HEK293 (cell line): ENCODE data around the gene RAD9B.

Source experiments
- CTCF ChIA-PET: fragments of 350-600 bp; formaldehyde crosslinking; extraction: SDS; loops from one replicate; lab custom pipeline; 2021; ENCODE audit warnings: antibody characterized with exemption; lab: Yijun Ruan, JAX
- POLR2A ChIA-PET: fragments of 300-600 bp; formaldehyde crosslinking; extraction: SDS; loops from one replicate; lab custom pipeline; 2020; ENCODE audit warnings: antibody characterized with exemption, inconsistent platforms; lab: Yijun Ruan, JAX
- H3K27ac ChIP-seq: fragments of 200-500 bp; sonication (Bioruptor generic); 2 replicates; pipeline ENCODE4 v1.5.1; 2014; ENCODE audit warnings: low read depth, low read length, control low read depth, inconsistent platforms; ENCODE audit errors: extremely low read depth
- H3K36me3 ChIP-seq, 2 experiments: fragments of 200-500 bp in 1 of 2; sonication (Bioruptor generic) in 1 of 2; 1 replicate in 1 of 2; 2 replicates in 1 of 2; pipeline ENCODE4 v1.5.1; 2014 to 2017; ENCODE audit warnings: inconsistent platforms in 2 of 2, low read length in 2 of 2; ENCODE audit not compliant: control insufficient read depth in 2 of 2, insufficient read depth in 1 of 2
- H3K4me1 ChIP-seq: fragments of 200-500 bp; sonication (Bioruptor generic); 2 replicates; pipeline ENCODE4 v1.5.1; 2014; ENCODE audit warnings: mild to moderate bottlenecking, low read length, inconsistent platforms; ENCODE audit not compliant: control insufficient read depth, insufficient read depth
- H3K4me3 ChIP-seq: 2 replicates; pipeline ENCODE4 v1.5.1; 2011; ENCODE audit warnings: low read depth, mild to moderate bottlenecking, control low read depth, low read length, moderate library complexity
- H3K9me3 ChIP-seq: fragments of 200-500 bp; sonication (Bioruptor generic); 2 replicates; pipeline ENCODE4 v1.5.1; 2014; ENCODE audit warnings: low read depth, low read length, inconsistent platforms; ENCODE audit not compliant: control insufficient read depth, insufficient read depth
- HOXA7 ChIP-seq: sonication (generic); formaldehyde crosslinking; IDR thresholded peaks from 2 replicates; pipeline ENCODE4 v1.8.1; 2022; ENCODE audit warnings: missing genetic modification reagents, borderline replicate concordance
- PRDM1 ChIP-seq: fragments of 450-650 bp; formaldehyde crosslinking; IDR thresholded peaks from 2 replicates; pipeline ENCODE4; 2016; ENCODE audit warnings: missing biosample characterization, missing genetic modification characterization
- TCF7L2 ChIP-seq: IDR thresholded peaks from 2 replicates; pipeline ENCODE4 v1.6.1; 2011; ENCODE audit warnings: low read depth, mild to moderate bottlenecking, inconsistent platforms, low read length, moderate library complexity, borderline replicate concordance
- ZBTB20 ChIP-seq: fragments of 450-650 bp; formaldehyde crosslinking; IDR thresholded peaks from 2 replicates; pipeline ENCODE4 v1.5.1; 2016; ENCODE audit warnings: missing biosample characterization, missing genetic modification characterization
- ZNF121 ChIP-seq: fragments of 450-650 bp; formaldehyde crosslinking; IDR thresholded peaks from 2 replicates; pipeline ENCODE4 v1.5.1; 2016; ENCODE audit warnings: missing biosample characterization, missing genetic modification characterization
- ZNF140 ChIP-seq: fragments of 450-650 bp; formaldehyde crosslinking; IDR thresholded peaks from 2 replicates; pipeline ENCODE4 v1.5.1; 2016; ENCODE audit warnings: missing biosample characterization, missing genetic modification characterization
- ZNF19 ChIP-seq: fragments of 450-650 bp; formaldehyde crosslinking; IDR thresholded peaks from 2 replicates; pipeline ENCODE4; 2016; ENCODE audit warnings: missing biosample characterization, missing genetic modification characterization, low read depth
- ZNF2 ChIP-seq: fragments of 450-650 bp; formaldehyde crosslinking; IDR thresholded peaks from 2 replicates; pipeline ENCODE4 v1.5.1; 2016; ENCODE audit warnings: missing biosample characterization, missing genetic modification characterization
- ZNF214 ChIP-seq: fragments of 450-650 bp; formaldehyde crosslinking; IDR thresholded peaks from 2 replicates; pipeline ENCODE4 v1.5.1; 2017; ENCODE audit warnings: missing biosample characterization, mild to moderate bottlenecking, missing genetic modification characterization, borderline replicate concordance
- ZNF23 ChIP-seq: fragments of 450-650 bp; formaldehyde crosslinking; IDR thresholded peaks from 2 replicates; pipeline ENCODE4 v1.5.1; 2016; ENCODE audit warnings: missing biosample characterization, missing genetic modification characterization, borderline replicate concordance
- ZNF561 ChIP-seq: fragments of 450-650 bp; IDR thresholded peaks from 2 replicates; pipeline ENCODE4 v1.5.1; 2018; ENCODE audit warnings: missing biosample characterization, missing genetic modification characterization, borderline replicate concordance
- ZNF600 ChIP-seq: fragments of 450-650 bp; formaldehyde crosslinking; IDR thresholded peaks from 2 replicates; pipeline ENCODE4 v1.5.1; 2016; ENCODE audit warnings: missing biosample characterization, missing genetic modification characterization
- ZNF629 ChIP-seq: fragments of 450-650 bp; formaldehyde crosslinking; IDR thresholded peaks from 2 replicates; pipeline ENCODE4 v1.5.1; 2017; ENCODE audit warnings: missing biosample characterization, missing genetic modification characterization
- ZNF785 ChIP-seq: fragments of 450-650 bp; formaldehyde crosslinking; IDR thresholded peaks from 2 replicates; pipeline ENCODE4 v1.5.1; 2016; ENCODE audit warnings: missing biosample characterization, missing genetic modification characterization
- ZSCAN16 ChIP-seq: fragments of 450-650 bp; formaldehyde crosslinking; IDR thresholded peaks from 2 replicates; pipeline ENCODE4 v1.5.1; 2016; ENCODE audit warnings: missing biosample characterization, missing genetic modification characterization
- TF ChIP-seq, protein P1 (sequence below): sonication (generic); formaldehyde crosslinking; IDR thresholded peaks from 2 replicates; pipeline ENCODE4 v1.8.1; 2022; ENCODE audit warnings: mild to moderate bottlenecking, moderate library complexity, missing genetic modification reagents
- TF ChIP-seq, protein P2 (sequence below): fragments of 450-650 bp; formaldehyde crosslinking; IDR thresholded peaks from 2 replicates; pipeline ENCODE4 v1.5.1; 2016; ENCODE audit warnings: missing biosample characterization, missing genetic modification characterization, low read depth
- TF ChIP-seq, protein P3 (sequence below): fragments of 450-650 bp; formaldehyde crosslinking; IDR thresholded peaks from 2 replicates; pipeline ENCODE4 v1.5.1; 2017; ENCODE audit warnings: missing biosample characterization, mild to moderate bottlenecking, missing genetic modification characterization, moderate library complexity
- TF ChIP-seq, protein P4 (sequence below): fragments of 450-650 bp; formaldehyde crosslinking; IDR thresholded peaks from 2 replicates; pipeline ENCODE4 v1.5.1; 2016; ENCODE audit warnings: missing biosample characterization, missing genetic modification characterization
- TF ChIP-seq, protein P5 (sequence below): fragments of 450-650 bp; formaldehyde crosslinking; IDR thresholded peaks from 2 replicates; pipeline ENCODE4 v1.5.1; 2016; ENCODE audit warnings: missing biosample characterization, missing genetic modification characterization

Gene RAD9B

DNA sequence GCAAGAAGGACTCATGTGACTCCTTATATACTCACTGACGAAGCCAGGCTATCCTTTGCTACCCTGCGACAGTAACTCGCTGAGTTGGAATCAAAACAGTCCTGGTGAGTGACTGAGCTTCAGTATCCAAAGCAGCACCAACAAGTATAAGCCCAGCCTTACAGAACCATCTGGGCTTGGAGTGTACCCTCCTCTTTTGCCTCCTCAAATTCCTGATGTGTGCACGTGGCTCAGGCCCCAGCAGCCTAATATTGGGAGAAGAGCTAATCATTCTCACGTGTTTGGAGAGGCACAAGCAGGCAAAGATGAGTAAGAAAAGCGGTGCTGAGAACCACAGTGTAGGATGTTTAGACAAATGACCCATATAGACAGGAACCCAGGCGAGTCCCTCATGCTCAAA lies 46.5 kb downstream of the RAD9B start:
- peaks cover 19% of the 10 kb centered on the region for H3K4me1 ChIP-seq
- H3K36me3 ChIP-seq = peaks cover 6 to 25% of the 10 kb centered on the region in 2 experiments; a peak in 2 of 3 replicates
- ChIA-PET POLR2A (interaction anchor here (0.5 to 0.7 kb wide), 2 partner anchors 15 to 115 kb away, joined by 3 to 5 read pairs; no protein-coding TSS in a partner anchor), CTCF (interaction anchor here (1.1 to 4.0 kb wide), 3 partner anchors 17 to 279 kb away, joined by 5 to 23 read pairs (median 5); no protein-coding TSS in a partner anchor)
- no peak for TF ChIP-seq ZNF23 (tag by site-specific recombination)
- TF ChIP-seq, protein P1, sequence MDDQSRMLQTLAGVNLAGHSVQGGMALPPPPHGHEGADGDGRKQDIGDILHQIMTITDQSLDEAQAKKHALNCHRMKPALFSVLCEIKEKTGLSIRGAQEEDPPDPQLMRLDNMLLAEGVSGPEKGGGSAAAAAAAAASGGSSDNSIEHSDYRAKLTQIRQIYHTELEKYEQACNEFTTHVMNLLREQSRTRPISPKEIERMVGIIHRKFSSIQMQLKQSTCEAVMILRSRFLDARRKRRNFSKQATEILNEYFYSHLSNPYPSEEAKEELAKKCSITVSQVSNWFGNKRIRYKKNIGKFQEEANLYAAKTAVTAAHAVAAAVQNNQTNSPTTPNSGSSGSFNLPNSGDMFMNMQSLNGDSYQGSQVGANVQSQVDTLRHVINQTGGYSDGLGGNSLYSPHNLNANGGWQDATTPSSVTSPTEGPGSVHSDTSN (CRISPR knock-in tag) = no peak
- 0 out of 2 replicates have a peak, but pooled peaks have one; percentile 30 for TF ChIP-seq ZNF600
- TF ChIP-seq ZNF214 (tag by site-specific recombination) = no peak
- TF ChIP-seq ZSCAN16 (tag by site-specific recombination) = no peak
- TF ChIP-seq HOXA7 = no peak
- TF ChIP-seq, all 188 proteins: peak for 1
- Histone ChIP-seq H3K9me3 (no peaks in the 10 kb centered on the region), H3K27ac (no peak overlapping the region), H3K4me3 (no peak overlapping the region)

DNA sequence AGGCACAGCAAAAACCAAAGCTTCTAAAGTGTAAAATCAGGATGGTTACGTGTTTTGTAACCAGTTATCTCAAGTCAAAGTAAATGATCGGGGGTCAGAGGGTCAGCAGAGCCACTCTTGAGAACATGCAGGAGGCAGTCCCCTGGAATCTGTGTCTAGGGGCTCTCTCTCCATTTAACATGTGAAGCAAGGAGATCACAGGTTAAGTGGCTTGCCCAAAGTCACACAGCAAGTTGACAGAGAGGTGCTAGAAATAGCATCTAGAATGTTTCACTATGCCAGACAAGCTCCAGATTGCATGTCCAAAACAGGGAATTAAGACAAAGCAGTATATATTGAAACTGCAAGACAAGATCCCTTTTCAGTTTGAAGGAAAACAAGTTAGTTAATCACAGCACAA lies 47.6 kb downstream of the RAD9B start:
- no peaks in the 10 kb centered on the region for H3K9me3 ChIP-seq
- H3K4me3 ChIP-seq = no peak overlapping the region
- H3K36me3 ChIP-seq = peaks cover 6 to 25% of the 10 kb centered on the region in 2 experiments; a peak in 2 of 3 replicates
- POLR2A ChIA-PET = no interaction called here
- TF ChIP-seq, protein P2, sequence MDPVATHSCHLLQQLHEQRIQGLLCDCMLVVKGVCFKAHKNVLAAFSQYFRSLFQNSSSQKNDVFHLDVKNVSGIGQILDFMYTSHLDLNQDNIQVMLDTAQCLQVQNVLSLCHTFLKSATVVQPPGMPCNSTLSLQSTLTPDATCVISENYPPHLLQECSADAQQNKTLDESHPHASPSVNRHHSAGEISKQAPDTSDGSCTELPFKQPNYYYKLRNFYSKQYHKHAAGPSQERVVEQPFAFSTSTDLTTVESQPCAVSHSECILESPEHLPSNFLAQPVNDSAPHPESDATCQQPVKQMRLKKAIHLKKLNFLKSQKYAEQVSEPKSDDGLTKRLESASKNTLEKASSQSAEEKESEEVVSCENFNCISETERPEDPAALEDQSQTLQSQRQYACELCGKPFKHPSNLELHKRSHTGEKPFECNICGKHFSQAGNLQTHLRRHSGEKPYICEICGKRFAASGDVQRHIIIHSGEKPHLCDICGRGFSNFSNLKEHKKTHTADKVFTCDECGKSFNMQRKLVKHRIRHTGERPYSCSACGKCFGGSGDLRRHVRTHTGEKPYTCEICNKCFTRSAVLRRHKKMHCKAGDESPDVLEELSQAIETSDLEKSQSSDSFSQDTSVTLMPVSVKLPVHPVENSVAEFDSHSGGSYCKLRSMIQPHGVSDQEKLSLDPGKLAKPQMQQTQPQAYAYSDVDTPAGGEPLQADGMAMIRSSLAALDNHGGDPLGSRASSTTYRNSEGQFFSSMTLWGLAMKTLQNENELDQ (tag by site-specific recombination) = no peak
- TF ChIP-seq TCF7L2 = no peak
- TF ChIP-seq, protein P3, sequence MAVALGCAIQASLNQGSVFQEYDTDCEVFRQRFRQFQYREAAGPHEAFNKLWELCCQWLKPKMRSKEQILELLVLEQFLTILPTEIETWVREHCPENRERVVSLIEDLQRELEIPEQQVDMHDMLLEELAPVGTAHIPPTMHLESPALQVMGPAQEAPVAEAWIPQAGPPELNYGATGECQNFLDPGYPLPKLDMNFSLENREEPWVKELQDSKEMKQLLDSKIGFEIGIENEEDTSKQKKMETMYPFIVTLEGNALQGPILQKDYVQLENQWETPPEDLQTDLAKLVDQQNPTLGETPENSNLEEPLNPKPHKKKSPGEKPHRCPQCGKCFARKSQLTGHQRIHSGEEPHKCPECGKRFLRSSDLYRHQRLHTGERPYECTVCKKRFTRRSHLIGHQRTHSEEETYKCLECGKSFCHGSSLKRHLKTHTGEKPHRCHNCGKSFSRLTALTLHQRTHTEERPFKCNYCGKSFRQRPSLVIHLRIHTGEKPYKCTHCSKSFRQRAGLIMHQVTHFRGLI = no peak
- TF ChIP-seq, protein P4, sequence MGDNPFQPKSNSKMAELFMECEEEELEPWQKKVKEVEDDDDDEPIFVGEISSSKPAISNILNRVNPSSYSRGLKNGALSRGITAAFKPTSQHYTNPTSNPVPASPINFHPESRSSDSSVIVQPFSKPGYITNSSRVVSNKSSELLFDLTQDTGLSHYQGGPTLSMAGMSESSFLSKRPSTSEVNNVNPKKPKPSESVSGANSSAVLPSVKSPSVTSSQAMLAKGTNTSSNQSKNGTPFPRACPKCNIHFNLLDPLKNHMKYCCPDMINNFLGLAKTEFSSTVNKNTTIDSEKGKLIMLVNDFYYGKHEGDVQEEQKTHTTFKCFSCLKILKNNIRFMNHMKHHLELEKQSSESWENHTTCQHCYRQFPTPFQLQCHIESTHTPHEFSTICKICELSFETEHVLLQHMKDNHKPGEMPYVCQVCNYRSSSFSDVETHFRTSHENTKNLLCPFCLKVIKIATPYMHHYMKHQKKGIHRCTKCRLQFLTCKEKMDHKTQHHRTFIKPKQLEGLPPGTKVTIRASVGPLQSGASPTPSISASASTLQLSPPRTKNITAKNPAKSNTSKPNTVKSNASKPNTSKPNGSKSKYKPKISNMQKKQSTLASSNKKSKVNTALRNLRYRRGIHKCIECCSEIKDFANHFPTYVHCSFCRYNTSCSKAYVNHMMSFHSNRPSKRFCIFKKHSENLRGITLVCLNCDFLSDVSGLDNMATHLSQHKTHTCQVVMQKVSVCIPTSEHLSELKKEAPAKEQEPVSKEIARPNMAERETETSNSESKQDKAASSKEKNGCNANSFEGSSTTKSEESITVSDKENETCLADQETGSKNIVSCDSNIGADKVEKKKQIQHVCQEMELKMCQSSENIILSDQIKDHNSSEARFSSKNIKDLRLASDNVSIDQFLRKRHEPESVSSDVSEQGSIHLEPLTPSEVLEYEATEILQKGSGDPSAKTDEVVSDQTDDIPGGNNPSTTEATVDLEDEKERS (tag by site-specific recombination) = no peak
- no peak for TF ChIP-seq ZNF2 (tag by site-specific recombination)
- TF ChIP-seq ZNF140 = no peak
- TF ChIP-seq ZBTB20 (tag by site-specific recombination) = no peak
- TF ChIP-seq, protein P5, sequence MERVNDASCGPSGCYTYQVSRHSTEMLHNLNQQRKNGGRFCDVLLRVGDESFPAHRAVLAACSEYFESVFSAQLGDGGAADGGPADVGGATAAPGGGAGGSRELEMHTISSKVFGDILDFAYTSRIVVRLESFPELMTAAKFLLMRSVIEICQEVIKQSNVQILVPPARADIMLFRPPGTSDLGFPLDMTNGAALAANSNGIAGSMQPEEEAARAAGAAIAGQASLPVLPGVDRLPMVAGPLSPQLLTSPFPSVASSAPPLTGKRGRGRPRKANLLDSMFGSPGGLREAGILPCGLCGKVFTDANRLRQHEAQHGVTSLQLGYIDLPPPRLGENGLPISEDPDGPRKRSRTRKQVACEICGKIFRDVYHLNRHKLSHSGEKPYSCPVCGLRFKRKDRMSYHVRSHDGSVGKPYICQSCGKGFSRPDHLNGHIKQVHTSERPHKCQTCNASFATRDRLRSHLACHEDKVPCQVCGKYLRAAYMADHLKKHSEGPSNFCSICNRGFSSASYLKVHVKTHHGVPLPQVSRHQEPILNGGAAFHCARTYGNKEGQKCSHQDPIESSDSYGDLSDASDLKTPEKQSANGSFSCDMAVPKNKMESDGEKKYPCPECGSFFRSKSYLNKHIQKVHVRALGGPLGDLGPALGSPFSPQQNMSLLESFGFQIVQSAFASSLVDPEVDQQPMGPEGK (tag by site-specific recombination) = no peak
- TF ChIP-seq ZNF121 = no peak
- no peak for TF ChIP-seq ZNF561 (tag by site-specific recombination)
- no peak for TF ChIP-seq ZNF629 (tag by site-specific recombination)
- TF ChIP-seq PRDM1 = no peak
- no peak for TF ChIP-seq ZNF19
- TF ChIP-seq ZNF785 (tag by site-specific recombination) = no peak
- H3K27ac ChIP-seq = no peak overlapping the region
- peaks cover 12% of the 10 kb centered on the region; the same call in 1 of the 2 replicates for H3K4me1 ChIP-seq
- CTCF ChIA-PET = interaction anchor here (0.6 to 4.0 kb wide), 5 partner anchors 16 to 754 kb away, joined by 3 to 23 read pairs (median 5); no protein-coding TSS in a partner anchor
